Vagina (tissue), 2 donors: ENCODE data around the gene PRAC2. TPM values are rescaled to one million over a fixed set of nuclear protein-coding genes. Genes with fewer than 3 reads are reported as not detected.
A peak's percentile ranks its signal among the peaks of the same experiment; 100 is the strongest.

ENCODE experiments used
- DNase-seq, 2 donors: peaks; one replicate each; pipeline ENCODE4 v3.0.0-alpha.2; 2017; ENCODE audit errors: extremely low spot score in 2 of 2
- H3K27ac ChIP-seq: fragments of 200-600 bp; sonication (generic); one replicate; pipeline ENCODE4 v1.5.1; 2019
- H3K27me3 ChIP-seq: fragments of 200-600 bp; sonication (generic); one replicate; pipeline ENCODE4 v1.5.1; 2019
- H3K36me3 ChIP-seq, 2 donors: fragments of 200-600 bp; sonication (generic); one replicate each; pipeline ENCODE4 v1.5.1; 2017 to 2019
- H3K4me1 ChIP-seq: fragments of 200-600 bp; sonication (generic); one replicate; pipeline ENCODE4 v1.5.1; 2019
- H3K4me3 ChIP-seq, 2 donors: fragments of 200-600 bp; sonication (generic); 1 replicate in 1 of 2; 2 replicates in 1 of 2; pipeline ENCODE4 v1.5.1; 2016 to 2019
- H3K9me3 ChIP-seq: fragments of 200-600 bp; sonication (generic); one replicate; pipeline ENCODE4 v1.5.1; 2019
- POLR2A ChIP-seq, 2 donors: fragments of 450-650 bp; IDR thresholded peaks; one replicate each; pipeline ENCODE4 v1.6.1; 2017; ENCODE audit warnings: antibody characterized with exemption in 2 of 2, mild to moderate bottlenecking in 2 of 2, moderate library complexity in 2 of 2
- POLR2AphosphoS5 ChIP-seq, 2 donors: sonication (generic); formaldehyde crosslinking; IDR thresholded peaks; one replicate each; pipeline ENCODE4 v1.9.0; 2017; ENCODE audit warnings: antibody characterized with exemption in 2 of 2, mild to moderate bottlenecking in 2 of 2, low read depth in 1 of 2; ENCODE audit not compliant: insufficient read depth in 1 of 2
- intact Hi-C: fragments of 100-400 bp; cut with DNase I; formaldehyde crosslinking; loops from one replicate; pipeline ENCODE4 v1.15.1; 2023
- total RNA-seq: library from RNA; depleted of rRNA; stranded (reverse); fragments of >200 nt; gene quantifications from one replicate; pipeline ENCODE4 v1.2.3, GENCODE V29; 2016
- TF ChIP-seq, protein P1 (sequence below), 3 experiments: fragments of 450-650 bp in 2 of 3; fragments of 200-600 bp in 1 of 3; sonication (generic) in 1 of 3; IDR thresholded peaks; one replicate each; pipeline ENCODE4 v1.5.1; 2017 to 2019; ENCODE audit warnings: antibody characterized with exemption in 3 of 3, mild to moderate bottlenecking in 2 of 3, moderate library complexity in 2 of 3

Gene PRAC2
- not detected for total RNA-seq

GRCh38 chr17:48722915-48723422 lies at the start of gene PRAC2:
Gene PRAC2, plus strand, starts transcription at chr17:48723185. Its CDS starts 1,226 bp downstream, at chr17:48724411.
- peak within 1 kb of the TSS; percentile 12 to 21 for H3K4me3 ChIP-seq
- peaks cover 18% of the 10 kb centered on the region for H3K27me3 ChIP-seq
- intact Hi-C loops, result loop anchor here (1.0 to 2.0 kb wide), 2 partner anchors 26 to 76 kb away; no protein-coding TSS in a partner anchor
- TF ChIP-seq POLR2A (IDR thresholded peaks at IDR 0.05) (no peak), POLR2AphosphoS5 (IDR thresholded peaks at IDR 0.05; ENCODE audit: insufficient read depth in 1 of 2, low read depth in 1 of 2) (no peak)
- TF ChIP-seq, protein P1, sequence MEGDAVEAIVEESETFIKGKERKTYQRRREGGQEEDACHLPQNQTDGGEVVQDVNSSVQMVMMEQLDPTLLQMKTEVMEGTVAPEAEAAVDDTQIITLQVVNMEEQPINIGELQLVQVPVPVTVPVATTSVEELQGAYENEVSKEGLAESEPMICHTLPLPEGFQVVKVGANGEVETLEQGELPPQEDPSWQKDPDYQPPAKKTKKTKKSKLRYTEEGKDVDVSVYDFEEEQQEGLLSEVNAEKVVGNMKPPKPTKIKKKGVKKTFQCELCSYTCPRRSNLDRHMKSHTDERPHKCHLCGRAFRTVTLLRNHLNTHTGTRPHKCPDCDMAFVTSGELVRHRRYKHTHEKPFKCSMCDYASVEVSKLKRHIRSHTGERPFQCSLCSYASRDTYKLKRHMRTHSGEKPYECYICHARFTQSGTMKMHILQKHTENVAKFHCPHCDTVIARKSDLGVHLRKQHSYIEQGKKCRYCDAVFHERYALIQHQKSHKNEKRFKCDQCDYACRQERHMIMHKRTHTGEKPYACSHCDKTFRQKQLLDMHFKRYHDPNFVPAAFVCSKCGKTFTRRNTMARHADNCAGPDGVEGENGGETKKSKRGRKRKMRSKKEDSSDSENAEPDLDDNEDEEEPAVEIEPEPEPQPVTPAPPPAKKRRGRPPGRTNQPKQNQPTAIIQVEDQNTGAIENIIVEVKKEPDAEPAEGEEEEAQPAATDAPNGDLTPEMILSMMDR (IDR thresholded peaks at IDR 0.05), result no peak
- H3K36me3 ChIP-seq, result no peaks in the 10 kb centered on the region
- H3K27ac ChIP-seq, result peak within 1 kb of the TSS; percentile 10
- H3K4me1 ChIP-seq, result peaks cover 50% of the 10 kb centered on the region
- H3K9me3 ChIP-seq, result no peaks in the 10 kb centered on the region
- DNase-seq, result no peak

DNA sequence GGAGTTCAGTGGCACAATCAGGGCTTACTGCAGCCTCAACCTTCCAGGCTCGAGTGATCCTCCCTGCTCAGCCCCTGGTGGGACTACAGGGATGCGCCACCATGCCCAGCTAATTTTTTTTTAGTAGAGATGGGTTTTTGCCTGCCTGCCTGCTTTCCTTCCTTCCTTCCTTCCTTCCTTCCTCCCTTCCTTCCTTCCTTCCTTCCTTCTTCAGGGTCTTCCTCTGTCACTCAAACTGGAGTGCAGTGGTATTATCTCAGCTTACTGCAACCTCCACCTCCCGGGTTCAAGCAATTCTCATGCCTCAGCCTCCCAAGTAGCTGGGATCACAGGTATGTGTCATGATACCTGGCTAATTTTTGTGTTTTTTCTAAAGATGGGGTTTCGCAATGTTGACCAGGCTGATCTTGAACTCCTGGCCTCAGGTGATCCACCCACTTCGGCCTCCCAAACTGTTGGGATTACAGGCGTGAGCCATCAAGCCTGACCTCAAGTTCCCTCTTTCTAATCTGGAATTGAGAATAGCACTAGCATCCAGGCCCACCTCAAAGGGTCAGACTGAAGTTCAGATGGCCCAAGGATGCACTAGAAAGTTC lies 45.9 kb upstream of the PRAC2 start:
- no peak for DNase-seq
- no peak for TF ChIP-seq POLR2AphosphoS5 (IDR thresholded peaks at IDR 0.05; ENCODE audit: insufficient read depth in 1 of 2, low read depth in 1 of 2)
- TF ChIP-seq, protein P1 (IDR thresholded peaks at IDR 0.05), result no peak
- TF ChIP-seq POLR2A (IDR thresholded peaks at IDR 0.05), result no peak
- intact Hi-C loops, result loop anchor here (10.0 kb wide), 1 partner anchor 108 kb away; no protein-coding TSS in a partner anchor
- H3K36me3 ChIP-seq, result no peaks in the 10 kb centered on the region
- H3K27ac ChIP-seq, result no peak overlapping the region
- no peak overlapping the region for H3K4me3 ChIP-seq
- no peaks in the 10 kb centered on the region for H3K9me3 ChIP-seq
- peaks cover 9% of the 10 kb centered on the region for H3K4me1 ChIP-seq
- H3K27me3 ChIP-seq, result no peaks in the 10 kb centered on the region

- Histone ChIP-seq H3K9me3 (no peaks in the 10 kb centered on the region), H3K4me1 (peaks cover 6% of the 10 kb centered on the region), H3K27me3 (no peaks in the 10 kb centered on the region), H3K4me3 (no peak overlapping the region), H3K36me3 (no peaks in the 10 kb centered on the region), H3K27ac (no peak overlapping the region)
- intact Hi-C loops, result loop anchor here (10.0 kb wide), 1 partner anchor 106 kb away; no protein-coding TSS in a partner anchor
- TF ChIP-seq, protein P1 (IDR thresholded peaks at IDR 0.05), result peak; percentile 68 to 84 (median 78)
- no peak for TF ChIP-seq POLR2A (IDR thresholded peaks at IDR 0.05)
- no peak for DNase-seq
These were observed 44.6 kb upstream of the PRAC2 start for GRCh38 chr17:48678141-48678971.

DNA sequence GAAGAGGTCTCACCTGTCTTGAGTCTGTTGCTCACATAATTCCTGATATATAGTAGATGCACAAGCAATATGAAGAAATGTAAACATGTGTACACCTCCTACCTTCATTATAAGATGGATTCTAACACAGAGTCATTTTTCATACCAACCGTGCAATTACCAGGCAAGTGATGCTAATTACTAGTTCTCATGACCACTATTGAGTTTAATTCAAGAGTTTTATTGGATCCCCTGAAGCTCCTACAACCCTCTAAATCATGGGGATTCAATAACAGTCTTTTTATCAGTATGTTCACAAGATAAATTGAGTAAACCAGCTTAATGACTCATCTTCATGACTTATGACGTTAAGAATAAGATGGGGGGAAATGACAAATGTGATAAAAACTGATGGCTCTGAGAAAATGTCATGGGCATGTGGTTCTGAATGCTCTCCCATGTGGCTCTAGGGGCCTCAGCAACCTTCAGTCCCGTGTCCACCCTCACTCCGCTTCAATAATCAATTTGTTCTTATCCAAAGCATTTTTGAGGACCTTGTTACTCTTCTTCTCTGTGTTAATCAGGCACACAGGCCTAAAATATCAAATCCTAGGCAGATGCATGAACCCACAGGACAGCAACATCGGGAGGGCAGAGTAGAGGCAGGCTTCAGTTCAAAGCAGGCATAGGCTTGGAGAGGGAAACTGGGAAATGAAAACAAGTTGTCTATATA lies 43.4 kb upstream of the PRAC2 start:
- Histone ChIP-seq H3K4me1 (peaks cover 6% of the 10 kb centered on the region), H3K27ac (no peak overlapping the region), H3K36me3 (no peaks in the 10 kb centered on the region), H3K27me3 (no peaks in the 10 kb centered on the region), H3K4me3 (no peak overlapping the region), H3K9me3 (no peaks in the 10 kb centered on the region)
- no peak for DNase-seq
- intact Hi-C loops, result loop anchor here (10.0 kb wide), 1 partner anchor 105 kb away; no protein-coding TSS in a partner anchor
- TF ChIP-seq POLR2AphosphoS5 (IDR thresholded peaks at IDR 0.05; ENCODE audit: insufficient read depth in 1 of 2, low read depth in 1 of 2) (no peak), POLR2A (IDR thresholded peaks at IDR 0.05) (no peak)
- TF ChIP-seq, protein P1 (IDR thresholded peaks at IDR 0.05), result no peak
